B cell (primary cell): ENCODE data around the gene EBP.

Experiments
- EZH2 ChIP-seq: IDR thresholded peaks from 2 replicates; pipeline ENCODE4 v1.6.1; 2012; ENCODE audit warnings: borderline replicate concordance, low read depth, mild to moderate bottlenecking, moderate library complexity, low read length; ENCODE audit not compliant: insufficient read depth, poor library complexity, severe bottlenecking
- TF ChIP-seq, protein P1 (sequence below): fragments of 200-600 bp; IDR thresholded peaks from one replicate; pipeline ENCODE4 v1.8.0; 2022; ENCODE audit warnings: antibody characterized with exemption, mild to moderate bottlenecking

DNA sequence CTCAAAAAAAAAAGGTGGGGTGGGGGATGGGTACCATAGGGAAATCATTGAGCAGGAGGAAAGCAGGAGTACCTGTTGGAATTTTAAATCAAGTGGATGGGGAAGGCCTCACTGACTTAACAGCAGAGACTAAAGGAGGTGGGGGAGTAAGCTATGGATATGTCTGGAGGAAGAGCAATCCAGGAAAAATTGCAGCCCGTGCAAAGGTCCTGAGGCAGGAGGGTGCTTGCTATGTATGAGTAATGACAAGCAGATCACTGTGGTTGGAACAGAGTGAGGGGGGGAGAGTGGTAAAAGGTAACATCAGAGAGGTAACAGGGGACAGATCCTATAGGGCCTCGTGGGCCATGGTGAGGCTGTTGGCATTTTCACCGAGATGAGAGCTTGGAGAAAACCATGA lies 41.5 kb upstream of the EBP start:
- TF ChIP-seq, protein P1, sequence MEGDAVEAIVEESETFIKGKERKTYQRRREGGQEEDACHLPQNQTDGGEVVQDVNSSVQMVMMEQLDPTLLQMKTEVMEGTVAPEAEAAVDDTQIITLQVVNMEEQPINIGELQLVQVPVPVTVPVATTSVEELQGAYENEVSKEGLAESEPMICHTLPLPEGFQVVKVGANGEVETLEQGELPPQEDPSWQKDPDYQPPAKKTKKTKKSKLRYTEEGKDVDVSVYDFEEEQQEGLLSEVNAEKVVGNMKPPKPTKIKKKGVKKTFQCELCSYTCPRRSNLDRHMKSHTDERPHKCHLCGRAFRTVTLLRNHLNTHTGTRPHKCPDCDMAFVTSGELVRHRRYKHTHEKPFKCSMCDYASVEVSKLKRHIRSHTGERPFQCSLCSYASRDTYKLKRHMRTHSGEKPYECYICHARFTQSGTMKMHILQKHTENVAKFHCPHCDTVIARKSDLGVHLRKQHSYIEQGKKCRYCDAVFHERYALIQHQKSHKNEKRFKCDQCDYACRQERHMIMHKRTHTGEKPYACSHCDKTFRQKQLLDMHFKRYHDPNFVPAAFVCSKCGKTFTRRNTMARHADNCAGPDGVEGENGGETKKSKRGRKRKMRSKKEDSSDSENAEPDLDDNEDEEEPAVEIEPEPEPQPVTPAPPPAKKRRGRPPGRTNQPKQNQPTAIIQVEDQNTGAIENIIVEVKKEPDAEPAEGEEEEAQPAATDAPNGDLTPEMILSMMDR, result no peak
- no peak for TF ChIP-seq EZH2
